CD4-positive, alpha-beta T cell treated with Interleukin-4 for 1 hour (primary cell): ENCODE data around the gene NKTR.
"Not testable (repeated sequence)": the region's sequence is repeated elsewhere in the genome, so short reads cannot be mapped to it uniquely, and the experiment has no call there.

Source experiments
- DNase-seq, 2 donors: peaks; one replicate each; pipeline ENCODE4 v3.0.0-alpha.2; 2020 to 2022

Gene NKTR

GRCh38 chr3:42600111-42600957 lies at the start of gene NKTR:
TSS of gene NKTR (plus strand) at chr3:42600686. CDS start at chr3:42601007, 321 bp downstream.
- DNase-seq = peak; percentile 99

GRCh38 chr3:42552830-42553229 lies 47.7 kb upstream of the NKTR start:
- no peak for DNase-seq

GRCh38 chr3:42556089-42556632 lies 44.3 kb upstream of the NKTR start:
- peak; percentile 43 to 74 for DNase-seq

DNA sequence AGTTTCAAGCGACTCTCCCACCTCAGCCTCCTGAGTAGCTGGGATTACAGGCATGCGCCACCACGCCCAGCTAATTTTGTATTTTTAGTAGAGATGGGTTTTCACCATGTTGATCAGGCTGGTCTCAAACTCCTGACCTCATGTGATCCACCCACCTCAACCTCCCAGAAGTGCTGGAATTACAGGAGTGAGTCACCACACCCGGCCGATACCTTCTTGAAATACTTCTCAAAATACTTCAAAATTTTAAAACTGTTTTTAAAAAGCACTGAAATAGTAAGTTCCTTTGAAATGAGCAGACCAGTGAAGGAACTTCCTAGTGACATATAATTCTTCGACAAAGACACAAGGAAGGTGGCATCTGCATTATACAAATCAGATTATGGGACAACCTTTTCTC lies 43.7 kb upstream of the NKTR start:
- not testable (repeated sequence) for DNase-seq

DNA sequence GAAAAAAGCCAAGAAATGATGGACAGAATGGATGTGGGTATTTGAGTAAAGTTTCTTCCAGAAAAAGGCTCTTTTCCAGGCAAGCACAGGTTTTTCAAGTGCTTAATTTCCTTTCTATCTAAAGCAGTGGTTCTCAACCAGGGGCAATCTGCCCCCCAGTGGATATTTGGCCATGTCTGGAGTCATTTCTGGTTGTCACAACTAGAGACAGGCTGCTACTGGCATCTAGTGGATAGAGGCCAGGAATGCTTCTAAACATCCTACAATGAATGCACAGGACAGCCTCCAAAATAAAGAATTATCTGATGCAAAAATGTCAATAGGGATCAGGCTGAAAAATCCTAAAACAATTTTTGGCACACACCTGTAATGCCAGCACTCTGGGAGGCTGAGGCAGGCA lies 42.6 kb upstream of the NKTR start:
- peak; percentile 22 to 63 for DNase-seq

DNA sequence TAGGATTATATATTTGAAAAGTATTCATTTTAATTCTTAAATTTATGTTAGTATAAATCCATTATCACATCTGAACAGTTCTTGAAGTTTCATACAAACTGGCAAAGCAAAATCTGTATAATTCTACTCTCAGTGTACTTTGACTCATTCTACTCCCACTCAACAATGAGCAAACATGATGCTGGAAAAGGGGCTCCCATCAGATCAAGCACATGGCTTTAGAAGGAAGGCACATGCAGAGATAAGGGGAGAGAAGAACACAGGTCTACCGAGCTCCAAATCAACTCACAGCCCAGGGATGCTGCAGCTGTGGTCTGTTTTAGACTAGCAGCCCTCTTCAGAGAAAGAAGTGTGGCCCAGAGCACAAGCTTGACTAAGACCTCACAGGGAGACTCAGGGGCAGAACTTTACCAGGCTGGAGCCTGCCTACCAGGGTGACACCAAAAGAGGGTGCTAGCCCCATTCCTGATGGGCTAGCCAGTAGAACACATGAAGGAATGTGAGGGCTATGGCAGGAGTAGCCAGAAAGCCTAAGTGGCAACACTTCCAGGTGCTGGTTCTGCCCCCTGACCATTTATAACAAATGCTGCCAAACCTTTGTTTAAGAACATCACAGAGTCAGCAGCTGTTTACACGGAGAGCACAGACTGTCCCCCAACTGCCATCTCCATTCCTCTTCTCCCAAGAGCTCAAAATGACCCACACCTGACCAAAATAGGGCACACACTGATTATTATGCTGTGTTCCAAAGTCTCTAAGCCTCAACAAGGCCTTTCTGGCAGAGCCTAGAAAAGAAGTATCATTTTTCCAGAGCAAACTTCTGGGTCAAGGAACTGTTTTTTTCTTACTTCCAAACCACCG lies 38.2 kb upstream of the NKTR start:
- DNase-seq = no peak

- no peak for DNase-seq
These were observed 30.8 kb upstream of the NKTR start for GRCh38 chr3:42569593-42570142.

- DNase-seq = peak; percentile 28 to 38
These were observed 28.2 kb upstream of the NKTR start for GRCh38 chr3:42572278-42572677.

- no peak for DNase-seq
These were observed 25.2 kb upstream of the NKTR start for GRCh38 chr3:42575137-42575741.

- DNase-seq = no peak
These were observed 22.4 kb upstream of the NKTR start for GRCh38 chr3:42578054-42578453.

DNA sequence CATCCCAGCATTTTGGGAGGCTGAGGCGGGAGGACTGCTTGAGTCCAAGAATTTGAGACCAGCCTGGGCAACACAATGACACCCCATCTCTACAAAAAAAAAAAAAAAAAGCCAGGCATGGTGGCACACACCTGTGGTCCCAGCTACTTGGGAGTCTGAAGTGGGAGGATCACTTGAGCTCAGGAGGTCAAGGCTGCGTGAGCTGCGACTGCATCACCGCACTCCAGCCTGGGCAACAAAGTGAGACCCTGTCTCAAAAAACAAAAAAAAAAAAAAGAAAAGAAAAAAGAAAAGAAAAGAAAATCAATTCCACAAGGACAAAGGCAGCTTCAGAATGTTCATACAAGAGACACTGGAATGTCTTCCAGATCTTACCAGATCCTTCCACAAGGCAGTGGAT lies 21.1 kb upstream of the NKTR start:
- DNase-seq = not testable (repeated sequence)

- DNase-seq = no peak
These were observed 19.1 kb upstream of the NKTR start for GRCh38 chr3:42581400-42581708.

DNA sequence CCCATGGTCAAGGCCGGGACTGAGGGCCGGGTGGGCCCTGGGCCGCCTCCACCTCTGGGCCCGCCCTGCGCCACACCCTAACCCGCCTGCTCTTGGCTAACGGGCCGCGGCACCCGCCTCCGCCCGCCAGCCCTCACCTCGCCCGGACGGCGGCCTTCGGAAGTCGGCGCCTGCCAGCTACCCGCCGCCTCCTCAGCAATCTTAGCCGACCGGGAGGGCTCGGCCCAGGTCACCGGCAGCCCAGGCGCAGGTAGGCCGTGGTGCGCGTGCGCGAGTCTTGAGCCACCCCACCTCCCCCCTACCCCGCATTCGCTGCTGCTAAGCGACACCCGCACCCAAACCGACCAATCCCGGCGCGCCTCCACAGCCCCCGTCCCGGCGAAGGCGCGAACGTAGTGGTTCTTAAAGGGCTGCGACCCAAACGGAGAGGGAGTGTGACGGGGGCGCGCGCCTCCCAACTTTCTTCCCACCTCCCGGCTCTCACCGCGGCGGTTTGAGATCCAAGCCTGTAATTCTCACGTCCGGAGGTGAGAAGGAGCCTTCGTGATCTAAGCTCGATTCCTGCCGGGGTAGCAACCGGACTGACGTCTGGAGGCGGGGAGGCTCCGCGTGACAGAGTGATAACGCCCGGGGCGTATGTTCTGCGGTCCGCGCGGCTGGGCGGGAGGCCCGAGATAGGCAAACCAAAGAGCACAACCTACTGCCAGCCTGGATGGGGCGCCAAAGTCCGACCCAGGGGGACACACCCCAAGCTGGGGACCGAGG lies 18.6 kb upstream of the NKTR start, which contains the start of gene SEC22C:
SEC22C (minus strand) TSS at position 259 of the 765 bp plus-strand sequence. CDS start 12,921 bp downstream, outside the sequence.
- peak; percentile 95 to 96 for DNase-seq

GRCh38 chr3:42582474-42583070 lies 17.9 kb upstream of the NKTR start:
- DNase-seq = no peak

- DNase-seq = no peak
These were observed 11.9 kb upstream of the NKTR start for GRCh38 chr3:42588625-42589024.

- DNase-seq = no peak
These were observed 10.9 kb upstream of the NKTR start for GRCh38 chr3:42589382-42590109.

- no peak for DNase-seq
These were observed 9.3 kb upstream of the NKTR start for GRCh38 chr3:42590989-42591756.

GRCh38 chr3:42591811-42592210 lies 8.7 kb upstream of the NKTR start:
- no peak for DNase-seq

DNA sequence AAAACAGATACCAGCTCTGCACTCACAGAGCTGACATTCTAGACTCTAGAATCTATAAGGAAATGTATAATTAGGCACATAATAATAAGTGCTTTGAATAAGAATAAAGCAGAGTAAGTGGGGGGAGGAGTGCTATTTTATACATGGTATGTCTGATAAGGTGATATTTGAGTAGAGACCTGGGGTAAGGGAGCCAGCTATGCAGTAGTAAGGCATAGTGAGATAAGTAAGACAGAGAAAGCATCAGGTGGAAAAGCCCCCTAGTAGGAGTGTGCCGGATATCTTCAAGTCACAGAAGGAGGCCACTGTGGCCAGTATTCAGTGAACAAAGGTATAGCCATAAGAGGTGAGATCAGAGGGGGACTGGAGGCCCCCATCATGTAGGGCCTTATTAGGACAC lies 6.9 kb upstream of the NKTR start:
- DNase-seq = no peak

DNA sequence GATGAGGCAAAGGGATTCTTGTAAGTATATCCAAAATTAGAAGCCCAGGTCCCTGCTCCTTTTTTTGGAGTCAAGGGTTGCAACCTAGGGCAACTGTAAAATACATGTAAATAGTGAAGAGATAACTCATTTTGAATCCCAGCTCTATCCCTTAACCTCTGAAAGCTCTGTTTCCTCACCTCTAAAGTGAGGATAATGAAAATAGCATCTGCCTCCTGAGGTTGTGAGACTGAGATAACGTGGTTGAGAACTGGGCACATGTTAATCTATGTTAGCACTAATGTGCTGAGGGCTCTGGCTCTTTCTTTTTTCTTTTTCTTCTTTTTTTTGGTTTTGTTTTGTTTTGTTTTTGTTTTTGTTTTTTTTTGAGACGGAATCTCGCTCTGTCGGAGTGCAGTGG lies 4.8 kb upstream of the NKTR start:
- no peak for DNase-seq
